Measurements from ENCODE around the gene TNK1.

DNA sequence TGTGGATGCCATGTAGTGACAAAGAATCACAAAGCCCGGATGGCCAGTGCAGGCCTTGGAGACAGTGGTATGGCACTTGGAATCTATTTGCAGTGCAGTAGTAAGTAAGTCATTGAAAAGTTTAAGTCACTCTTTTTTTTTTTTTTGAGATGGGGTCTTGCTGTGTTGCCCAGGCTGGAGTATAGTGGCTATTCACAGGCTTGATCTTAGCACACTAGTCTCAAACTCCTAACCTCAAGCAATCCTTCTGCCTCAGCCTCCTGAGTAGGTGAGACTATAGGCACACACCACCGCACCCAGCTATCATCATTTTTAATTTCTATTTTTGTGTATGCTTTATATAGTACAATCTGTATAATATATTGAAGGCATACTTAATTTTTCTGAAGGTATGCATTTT, 17.7 kb downstream of the TNK1 start:
- no peak for TF ChIP-seq CTCF (conservative IDR thresholded peaks at IDR 0.05; ENCODE audit: low read depth, low read length)
- no peak for TF ChIP-seq EZH2 (IDR thresholded peaks at IDR 0.05; ENCODE audit: borderline replicate concordance, low read depth, low read length, poor library complexity, severe bottlenecking)
